Measurements from ENCODE around the gene PLA2G7.
"Not testable (repeated sequence)": the region's sequence is repeated elsewhere in the genome, so short reads cannot be mapped to it uniquely, and the experiment has no call there.

Gene PLA2G7

DNA sequence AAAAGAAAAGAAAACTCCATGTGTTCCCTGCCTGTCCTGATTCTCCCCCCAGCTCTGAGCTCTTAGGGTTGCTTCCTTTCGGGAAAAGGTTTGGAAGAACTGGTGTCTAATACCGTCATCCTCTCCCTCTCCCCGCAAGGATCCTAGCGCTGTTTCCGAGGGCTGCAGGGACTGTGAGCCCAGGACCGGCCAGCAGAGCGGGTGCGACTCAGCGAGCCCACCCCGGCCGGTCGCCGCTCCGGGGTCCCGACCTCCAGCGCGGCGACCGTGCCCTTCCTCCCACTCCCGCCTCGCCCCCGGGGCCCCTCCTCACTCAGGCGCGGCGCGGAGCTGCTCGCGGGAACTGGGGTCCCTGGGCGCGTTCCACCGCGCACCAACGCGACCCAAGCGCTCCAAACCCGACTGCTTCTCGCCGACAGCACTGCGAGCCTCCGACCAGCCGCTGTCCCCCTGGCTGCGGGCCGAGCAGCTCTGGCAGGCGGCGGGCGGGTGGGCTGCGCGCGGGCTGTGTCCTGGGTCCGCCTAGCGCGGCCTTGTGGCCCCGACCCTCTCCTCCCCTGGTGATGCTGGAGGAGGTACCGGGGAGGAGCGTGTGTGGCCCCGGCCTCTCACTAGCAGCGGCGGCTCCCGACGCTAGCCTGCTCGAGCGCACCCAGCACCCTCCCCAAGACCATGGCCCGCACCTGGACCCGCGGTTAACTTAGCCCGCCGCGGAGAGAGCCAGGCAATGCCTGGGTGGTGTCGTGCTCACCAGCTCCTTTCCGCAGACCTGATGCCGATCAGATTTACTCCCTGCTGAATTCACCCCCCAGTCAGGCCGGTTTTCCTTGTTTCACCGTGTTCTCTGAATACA lies at the start of gene PLA2G7:
PLA2G7 (minus strand) TSS at position 509 of the 853 bp plus-strand sequence. CDS start 12,484 bp downstream, outside the sequence.
- Mint-ChIP-seq H3K4me3 (no peak within 1 kb of the TSS), H3K4me1 (ENCODE audit: low read depth) (no peaks in the 10 kb centered on the region), H3K9me3 (no peaks in the 10 kb centered on the region), H3K36me3 (ENCODE audit: low read depth) (no peaks in the 10 kb centered on the region), H3K27me3 (ENCODE audit: low read depth) (peaks cover 55% of the 10 kb centered on the region), H3K27ac (no peak within 1 kb of the TSS)

DNA sequence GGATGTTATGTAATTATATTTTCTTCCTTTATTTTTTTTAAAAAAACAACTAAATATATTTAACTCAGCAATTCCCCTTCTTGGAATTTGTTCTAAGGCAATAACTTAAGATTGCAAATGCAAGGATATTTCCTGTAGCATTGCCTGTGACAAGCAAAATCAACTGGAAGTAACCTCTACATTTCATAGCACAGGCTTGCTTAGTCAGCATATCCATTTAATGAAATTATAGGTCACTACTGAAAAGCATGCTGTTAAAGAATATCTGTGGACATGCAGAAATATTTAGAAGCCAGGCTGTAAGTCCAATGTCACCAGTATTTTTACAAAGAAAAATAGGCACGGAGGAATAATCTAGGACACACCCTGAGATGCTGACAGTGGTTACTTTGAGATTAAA lies 49.4 kb upstream of the PLA2G7 start:
- Mint-ChIP-seq H3K36me3 (ENCODE audit: low read depth) (no peaks in the 10 kb centered on the region), H3K27me3 (ENCODE audit: low read depth) (peaks cover 6% of the 10 kb centered on the region), H3K4me3 (no peak overlapping the region), H3K4me1 (ENCODE audit: low read depth) (no peaks in the 10 kb centered on the region), H3K9me3 (no peaks in the 10 kb centered on the region), H3K27ac (no peak overlapping the region)

DNA sequence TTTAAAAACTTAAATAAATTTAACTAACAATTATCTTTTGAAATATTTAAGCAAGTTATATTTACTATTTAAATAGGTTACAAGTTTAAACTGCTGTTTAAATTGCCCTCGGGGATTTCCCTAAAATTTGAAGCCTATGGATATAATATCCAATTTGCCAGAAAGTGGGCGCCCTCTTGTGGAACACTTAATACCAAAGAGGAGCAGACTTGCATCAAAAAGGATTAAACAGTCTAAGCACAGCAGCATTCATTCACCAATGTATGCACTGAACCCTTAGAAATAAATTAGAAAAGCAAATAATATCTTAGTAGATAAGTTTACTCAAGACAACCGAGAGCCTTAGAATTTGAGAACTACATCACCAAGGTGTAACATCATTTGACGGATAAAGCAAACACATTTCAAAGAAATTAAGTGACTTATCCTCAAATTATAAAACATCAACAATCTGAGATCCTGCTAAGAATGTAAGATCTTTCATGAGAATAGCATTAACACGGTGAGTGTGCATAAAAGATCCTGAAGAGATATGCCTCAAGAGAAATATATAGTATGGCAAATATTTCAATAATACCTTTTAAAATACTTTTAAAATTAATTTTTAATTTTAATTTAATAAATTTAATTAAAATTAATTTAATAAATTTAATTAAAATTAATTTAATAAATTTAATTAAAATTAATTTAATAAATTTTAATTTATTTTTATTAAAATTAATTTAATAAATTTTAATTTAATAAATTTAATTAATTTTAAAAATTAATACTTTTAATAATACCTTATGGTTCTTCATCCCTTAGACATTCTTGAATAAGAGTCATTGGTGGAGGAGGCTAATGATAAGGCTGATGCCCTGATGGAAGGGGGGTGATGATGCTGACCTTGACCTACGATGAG lies 46.6 kb upstream of the PLA2G7 start:
- no peaks in the 10 kb centered on the region for H3K4me1 Mint-ChIP-seq (ENCODE audit: low read depth)
- no peak overlapping the region for H3K27ac Mint-ChIP-seq
- H3K4me3 Mint-ChIP-seq = no peak overlapping the region
- no peaks in the 10 kb centered on the region for H3K36me3 Mint-ChIP-seq (ENCODE audit: low read depth)
- no peaks in the 10 kb centered on the region for H3K9me3 Mint-ChIP-seq
- no peaks in the 10 kb centered on the region for H3K27me3 Mint-ChIP-seq (ENCODE audit: low read depth)

DNA sequence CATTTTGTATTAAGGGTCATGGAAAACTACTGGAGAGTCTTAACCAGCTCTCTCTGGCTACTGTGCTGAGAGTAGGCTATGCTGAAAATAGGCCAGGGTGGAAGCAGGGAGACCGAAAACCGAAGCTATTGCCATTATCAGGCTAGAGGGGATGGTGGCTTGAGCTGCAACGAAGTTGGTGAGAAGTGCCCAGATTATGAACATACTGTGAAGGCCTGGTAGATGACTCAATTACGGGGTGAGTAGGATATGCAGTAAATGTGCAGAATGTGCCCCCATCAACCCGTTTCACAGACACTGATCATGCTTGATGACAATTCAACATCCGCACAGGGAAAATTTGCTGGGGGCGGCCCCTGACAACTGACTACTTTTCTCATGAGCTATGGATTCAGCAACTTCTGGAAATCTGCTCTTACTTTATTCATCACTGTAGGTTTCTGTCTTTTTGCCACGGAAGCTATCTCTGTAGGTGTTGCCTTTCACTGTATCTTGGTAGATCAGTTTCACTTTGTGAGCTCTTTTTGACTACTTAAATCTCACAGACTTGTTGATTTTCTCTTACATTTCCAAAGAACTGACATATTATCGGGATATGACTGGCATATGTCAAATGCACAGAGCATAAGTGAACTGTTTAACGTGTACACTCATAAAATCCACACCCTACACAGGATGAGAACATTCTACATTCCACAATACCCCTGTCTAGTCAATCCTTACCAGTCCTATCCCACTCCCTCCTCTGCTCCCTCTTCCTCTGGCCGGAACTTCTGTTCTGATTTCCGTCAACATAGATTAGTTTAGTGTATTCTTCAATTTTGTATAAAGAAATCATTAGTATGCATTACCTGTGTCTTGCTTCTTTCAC lies 42.5 kb upstream of the PLA2G7 start:
- Mint-ChIP-seq H3K4me1 (ENCODE audit: low read depth) (no peaks in the 10 kb centered on the region), H3K27ac (no peak overlapping the region), H3K36me3 (ENCODE audit: low read depth) (no peaks in the 10 kb centered on the region)

DNA sequence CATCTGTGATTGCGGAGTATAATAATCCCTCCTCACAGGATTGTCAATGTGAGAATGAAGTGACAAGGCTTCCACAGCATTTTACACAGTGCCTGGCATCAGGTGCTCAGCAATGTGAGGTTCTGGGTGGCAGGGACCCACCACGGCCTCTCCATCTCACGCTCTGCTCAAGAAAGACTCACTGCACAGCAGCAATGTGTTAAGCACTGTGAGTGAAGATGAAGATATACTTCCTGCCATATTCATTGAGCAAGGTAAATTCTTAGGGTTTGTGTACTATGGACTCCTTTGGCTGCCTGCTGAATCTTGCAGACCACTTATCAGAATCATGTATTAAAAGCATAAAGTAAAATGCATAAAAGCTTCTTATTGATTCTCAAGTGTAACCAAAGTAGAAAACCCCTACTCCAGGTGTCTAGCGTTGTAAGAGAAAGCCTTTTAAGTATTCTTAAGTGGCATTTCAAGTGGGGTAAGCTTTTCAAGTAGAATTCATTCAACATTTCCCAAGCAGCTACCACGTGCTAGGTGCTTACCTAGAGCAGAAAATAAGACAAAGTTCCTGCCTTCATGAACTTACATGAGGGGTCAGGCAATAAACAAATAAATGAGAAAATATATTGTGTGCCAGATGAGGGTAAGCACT lies 41.0 kb upstream of the PLA2G7 start:
- H3K4me3 Mint-ChIP-seq = no peak overlapping the region
- no peak overlapping the region for H3K27ac Mint-ChIP-seq
- H3K4me1 Mint-ChIP-seq (ENCODE audit: low read depth) = no peaks in the 10 kb centered on the region
- H3K9me3 Mint-ChIP-seq = no peaks in the 10 kb centered on the region
- H3K27me3 Mint-ChIP-seq (ENCODE audit: low read depth) = no peaks in the 10 kb centered on the region
- H3K36me3 Mint-ChIP-seq (ENCODE audit: low read depth) = no peaks in the 10 kb centered on the region

More for the DNA sequence above, 42.5 kb upstream of the PLA2G7 start:
- no peaks in the 10 kb centered on the region for H3K9me3 Mint-ChIP-seq
- H3K4me3 Mint-ChIP-seq = no peak overlapping the region
- H3K27me3 Mint-ChIP-seq (ENCODE audit: low read depth) = no peaks in the 10 kb centered on the region

DNA sequence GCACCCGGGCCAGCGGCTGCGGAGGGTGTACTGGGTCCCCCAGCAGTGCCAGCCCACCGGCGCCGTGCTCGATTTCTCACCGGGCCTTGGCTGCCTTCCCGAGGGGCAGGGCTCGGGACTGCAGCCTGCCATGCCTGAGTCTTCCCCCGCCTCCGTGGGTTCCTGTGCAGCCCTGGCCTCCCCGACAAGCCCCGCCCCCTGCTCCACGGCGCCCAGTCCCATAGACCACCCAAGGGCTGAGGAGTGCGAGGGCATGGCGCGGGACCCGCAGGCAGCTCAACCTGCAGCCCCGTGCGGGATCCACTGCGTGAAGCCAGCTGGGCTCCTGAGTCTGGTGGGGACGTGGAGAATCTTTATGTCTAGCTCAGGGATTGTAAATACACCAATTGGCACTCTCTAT lies 39.6 kb upstream of the PLA2G7 start:
- H3K36me3 Mint-ChIP-seq (ENCODE audit: low read depth); H3K4me1 Mint-ChIP-seq (ENCODE audit: low read depth); H3K9me3 Mint-ChIP-seq; H3K4me3 Mint-ChIP-seq; H3K27ac Mint-ChIP-seq; H3K27me3 Mint-ChIP-seq (ENCODE audit: low read depth): not testable (repeated sequence)

DNA sequence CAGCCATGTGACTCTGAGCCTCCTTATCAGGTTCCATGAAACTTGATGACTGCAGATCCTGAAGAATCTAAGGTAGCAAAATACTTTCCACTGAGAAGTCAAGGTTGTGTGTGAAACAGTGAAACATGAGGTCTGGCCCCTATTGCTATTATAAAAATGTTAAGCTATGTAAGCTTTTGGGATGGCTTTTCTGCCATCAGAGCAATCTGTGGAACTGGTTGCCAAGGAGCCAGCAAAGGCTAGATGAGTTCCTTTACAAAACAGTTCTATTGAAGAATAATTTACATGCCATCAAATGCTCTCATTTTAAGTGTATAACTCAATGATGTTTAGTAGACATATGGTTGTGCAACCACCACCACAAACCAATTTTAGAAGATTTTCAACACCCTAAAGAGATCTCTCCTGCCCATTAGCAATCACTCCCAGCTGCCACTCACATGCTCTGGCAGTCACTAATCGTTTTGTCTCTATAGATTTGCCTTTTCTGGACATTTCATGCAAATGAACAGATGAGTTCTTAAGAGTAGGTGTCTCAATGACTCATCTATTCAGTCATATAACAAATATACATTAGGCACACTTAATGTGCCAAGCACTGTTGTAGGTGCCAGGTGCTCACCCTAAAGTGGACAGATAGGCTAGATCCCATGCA lies 38.2 kb upstream of the PLA2G7 start:
- Mint-ChIP-seq H3K27ac (no peak overlapping the region), H3K4me1 (ENCODE audit: low read depth) (no peaks in the 10 kb centered on the region), H3K9me3 (no peaks in the 10 kb centered on the region), H3K27me3 (ENCODE audit: low read depth) (no peaks in the 10 kb centered on the region), H3K36me3 (ENCODE audit: low read depth) (no peaks in the 10 kb centered on the region), H3K4me3 (no peak overlapping the region)

DNA sequence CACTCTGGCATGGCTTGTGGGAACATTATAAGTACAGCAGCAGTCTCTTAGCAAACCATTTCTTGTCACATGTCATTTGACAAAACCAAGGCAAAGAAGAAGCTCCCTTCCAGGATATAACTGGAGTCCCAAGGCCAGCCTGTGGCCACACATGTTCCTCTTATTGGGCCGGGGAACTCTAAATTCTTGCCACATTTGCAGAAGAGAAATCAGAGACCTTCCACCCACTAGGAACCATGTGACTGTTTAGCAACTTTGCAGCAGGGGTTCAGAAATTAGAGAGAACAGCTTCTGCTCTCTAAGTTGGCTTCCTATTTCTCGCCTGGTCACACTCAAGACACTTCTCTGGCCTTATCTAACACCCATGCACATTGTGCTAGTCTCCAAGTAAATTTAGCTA lies 37.6 kb upstream of the PLA2G7 start:
- Mint-ChIP-seq H3K27me3 (ENCODE audit: low read depth) (no peaks in the 10 kb centered on the region), H3K9me3 (no peaks in the 10 kb centered on the region), H3K4me3 (no peak overlapping the region), H3K4me1 (ENCODE audit: low read depth) (no peaks in the 10 kb centered on the region), H3K27ac (no peak overlapping the region), H3K36me3 (ENCODE audit: low read depth) (no peaks in the 10 kb centered on the region)

DNA sequence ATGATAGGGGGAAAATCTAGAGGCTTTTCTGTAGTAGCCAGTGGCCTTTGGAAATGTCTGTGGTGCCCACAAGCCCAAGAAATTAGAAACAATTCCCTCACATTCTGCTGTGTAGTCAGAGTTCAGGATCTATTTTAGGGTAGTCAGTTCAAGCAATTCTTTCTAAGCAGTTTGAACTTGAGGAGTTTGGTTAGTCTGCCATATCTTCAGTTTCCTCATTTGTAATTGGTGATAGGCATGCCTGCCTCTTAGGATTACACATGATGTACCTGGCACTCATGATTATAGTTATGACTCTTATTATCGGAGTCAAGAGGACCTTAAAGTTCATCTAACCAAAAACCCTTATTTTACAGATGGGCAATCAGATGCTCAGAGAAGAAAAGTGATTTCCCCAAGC lies 36.8 kb upstream of the PLA2G7 start:
- Mint-ChIP-seq H3K4me1 (ENCODE audit: low read depth) (no peaks in the 10 kb centered on the region), H3K27ac (no peak overlapping the region), H3K36me3 (ENCODE audit: low read depth) (no peaks in the 10 kb centered on the region), H3K27me3 (ENCODE audit: low read depth) (no peaks in the 10 kb centered on the region), H3K4me3 (no peak overlapping the region), H3K9me3 (no peaks in the 10 kb centered on the region)

DNA sequence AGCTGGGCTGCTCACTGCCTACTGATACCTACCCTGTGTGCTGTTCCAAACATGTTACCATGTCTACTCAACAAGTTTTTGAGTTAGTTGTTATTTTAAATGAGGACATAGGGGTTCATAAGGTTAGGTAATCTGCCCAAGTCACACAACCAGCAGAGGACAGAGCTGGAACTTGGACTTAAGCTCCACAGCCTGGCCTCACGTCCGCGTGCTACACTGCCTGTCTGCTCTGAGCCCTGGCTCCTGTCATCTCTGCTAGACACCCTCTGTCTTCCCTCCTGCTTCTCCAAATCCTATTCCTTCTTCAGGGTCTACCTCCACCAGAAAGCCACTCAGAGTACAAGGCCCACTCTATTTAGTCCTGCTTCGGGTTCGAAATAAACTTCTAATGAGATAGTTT lies 29.8 kb upstream of the PLA2G7 start:
- Mint-ChIP-seq H3K27ac (no peak overlapping the region), H3K4me3 (no peak overlapping the region), H3K27me3 (ENCODE audit: low read depth) (no peaks in the 10 kb centered on the region), H3K9me3 (no peaks in the 10 kb centered on the region), H3K36me3 (ENCODE audit: low read depth) (no peaks in the 10 kb centered on the region), H3K4me1 (ENCODE audit: low read depth) (no peaks in the 10 kb centered on the region)

DNA sequence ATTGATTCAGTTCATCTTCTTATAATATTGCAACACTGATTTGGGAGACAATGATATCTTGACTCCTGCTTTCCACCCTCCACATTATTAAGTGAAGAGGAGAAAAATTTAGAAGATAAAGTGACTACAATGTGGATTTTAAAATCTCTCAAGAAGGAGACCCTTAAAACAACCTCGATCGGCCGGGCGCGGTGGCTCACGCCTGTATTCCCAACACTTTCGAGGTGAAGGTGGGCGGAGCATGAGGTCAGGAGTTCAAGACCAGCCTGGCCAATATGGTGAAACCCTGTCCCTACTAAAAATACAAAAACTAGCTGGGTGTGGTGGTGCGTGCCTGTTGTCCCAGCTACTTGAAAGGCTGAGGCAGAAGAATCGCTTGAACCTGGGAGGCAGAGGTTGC lies 29.1 kb upstream of the PLA2G7 start:
- not testable (repeated sequence) for H3K27ac Mint-ChIP-seq; H3K4me1 Mint-ChIP-seq (ENCODE audit: low read depth); H3K27me3 Mint-ChIP-seq (ENCODE audit: low read depth); H3K4me3 Mint-ChIP-seq; H3K36me3 Mint-ChIP-seq (ENCODE audit: low read depth); H3K9me3 Mint-ChIP-seq

DNA sequence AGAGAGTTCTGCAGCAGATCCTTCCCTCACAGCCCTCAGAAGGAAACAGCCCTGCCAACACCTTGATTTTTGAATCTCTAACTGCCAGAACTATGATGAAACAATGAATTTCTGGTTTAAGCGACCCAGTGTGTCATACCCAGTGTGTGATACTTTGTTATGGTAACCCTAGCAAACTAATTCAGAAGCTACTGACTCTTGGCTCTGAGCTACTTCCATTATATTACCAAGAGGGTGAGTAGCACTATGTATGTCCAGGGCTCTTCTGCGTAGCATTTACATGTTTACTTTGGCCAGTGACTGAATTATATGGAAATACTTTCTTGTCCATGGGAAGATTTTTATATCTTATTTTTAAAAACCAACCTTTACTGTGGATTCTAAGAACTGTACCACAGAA lies 28.3 kb upstream of the PLA2G7 start:
- Mint-ChIP-seq H3K9me3 (no peaks in the 10 kb centered on the region), H3K27ac (no peak overlapping the region), H3K36me3 (ENCODE audit: low read depth) (no peaks in the 10 kb centered on the region), H3K4me1 (ENCODE audit: low read depth) (no peaks in the 10 kb centered on the region), H3K27me3 (ENCODE audit: low read depth) (no peaks in the 10 kb centered on the region), H3K4me3 (no peak overlapping the region)

DNA sequence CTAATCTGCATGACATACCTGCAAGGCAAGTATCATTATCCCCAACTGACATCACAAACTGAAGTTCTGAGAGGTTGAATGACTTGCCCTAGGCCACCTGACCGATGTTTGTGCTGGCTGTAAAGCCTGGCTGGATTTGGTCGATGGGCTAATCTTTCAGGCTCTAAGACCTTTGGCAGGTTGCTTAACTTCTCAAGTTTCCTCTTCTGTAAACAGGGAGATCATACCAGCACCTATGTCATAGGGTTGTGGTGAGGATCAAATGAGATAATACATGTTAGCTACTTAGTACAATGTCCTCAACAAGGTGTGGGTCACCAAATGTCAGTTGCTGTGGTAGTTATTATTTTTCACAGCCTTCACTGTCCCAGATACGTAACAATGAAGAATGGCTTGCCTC lies 25.8 kb upstream of the PLA2G7 start:
- H3K27ac Mint-ChIP-seq = no peak overlapping the region
- no peaks in the 10 kb centered on the region for H3K9me3 Mint-ChIP-seq
- no peaks in the 10 kb centered on the region for H3K27me3 Mint-ChIP-seq (ENCODE audit: low read depth)
- H3K36me3 Mint-ChIP-seq (ENCODE audit: low read depth) = no peaks in the 10 kb centered on the region
- no peaks in the 10 kb centered on the region for H3K4me1 Mint-ChIP-seq (ENCODE audit: low read depth)
- H3K4me3 Mint-ChIP-seq = no peak overlapping the region

All from T-helper 1 cell treated with Interleukin-12 subunit alpha and Interleukin-12 subunit beta and Interleukin-4 antibody, amounts not matched to agents 30 μg/mL and 1 μg/mL, for 36 hours (primary cell).